RWPE2 (cell line): Measurements from ENCODE around the gene ELMO3.

ENCODE experiments used
- ATAC-seq: fragments of 200-7000 bp; cut with Tn5 transposase; 3 replicates; pipeline ENCODE4 v1.9.1; 2021; ENCODE audit warnings: low read depth
- DNase-seq: peaks from one replicate; pipeline ENCODE4 v3.0.0-alpha.2; 2020; ENCODE audit warnings: low spot score
- H3K27ac ChIP-seq: fragments of 450-650 bp; 2 replicates; pipeline ENCODE4 v1.5.1; 2017; ENCODE audit warnings: mild to moderate bottlenecking; ENCODE audit not compliant: poor library complexity, severe bottlenecking
- H3K27me3 ChIP-seq: fragments of 250-450 bp; sonication (Bioruptor Pico); 2 replicates; pipeline ENCODE4 v1.5.1; 2021; ENCODE audit warnings: mild to moderate bottlenecking, moderate library complexity; ENCODE audit not compliant: insufficient read depth, poor library complexity, severe bottlenecking
- H3K36me3 ChIP-seq: fragments of 250-450 bp; sonication (Bioruptor Pico); 2 replicates; pipeline ENCODE4 v1.5.1; 2020; ENCODE audit warnings: low read depth, mild to moderate bottlenecking, moderate library complexity
- H3K4me1 ChIP-seq: fragments of 250-450 bp; sonication (Bioruptor Pico); 2 replicates; pipeline ENCODE4 v1.5.1; 2021; ENCODE audit warnings: mild to moderate bottlenecking, moderate library complexity; ENCODE audit not compliant: insufficient read depth, poor library complexity, severe bottlenecking
- H3K4me3 ChIP-seq: fragments of 250-450 bp; sonication (Bioruptor Pico); 2 replicates; pipeline ENCODE4 v1.5.1; 2021; ENCODE audit warnings: mild to moderate bottlenecking, moderate library complexity; ENCODE audit not compliant: severe bottlenecking
- H3K9me3 ChIP-seq: fragments of 250-450 bp; sonication (Bioruptor Pico); 2 replicates; pipeline ENCODE4 v1.5.1; 2021; ENCODE audit warnings: mild to moderate bottlenecking, moderate library complexity; ENCODE audit not compliant: severe bottlenecking
- TF ChIP-seq, protein P1 (sequence below): fragments of 450-650 bp; IDR thresholded peaks from one replicate; pipeline ENCODE4 v1.5.1; 2017; ENCODE audit warnings: mild to moderate bottlenecking, moderate library complexity; ENCODE audit not compliant: poor library complexity, severe bottlenecking

Gene ELMO3

DNA sequence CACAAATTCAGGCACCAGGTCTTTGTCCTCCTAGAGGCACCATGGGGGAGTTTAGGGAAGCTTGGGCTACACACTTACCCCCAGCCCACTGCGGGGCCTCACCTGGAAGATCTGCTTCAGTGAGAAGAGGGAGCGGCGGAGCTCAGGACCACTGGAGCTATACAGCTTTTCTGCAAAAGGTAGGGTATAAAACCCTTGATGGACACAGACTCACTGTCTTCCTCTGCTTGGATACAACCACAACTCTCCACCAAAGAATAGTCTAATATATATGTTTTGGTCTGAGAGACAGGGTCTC lies 39.3 kb downstream of the ELMO3 start:
- Histone ChIP-seq H3K36me3 (peaks cover 77% of the 10 kb centered on the region), H3K9me3 (no peaks in the 10 kb centered on the region), H3K4me1 (peaks cover 32% of the 10 kb centered on the region), H3K4me3 (no peak overlapping the region), H3K27ac (no peak overlapping the region), H3K27me3 (no peaks in the 10 kb centered on the region)
- ATAC-seq = no peak
- TF ChIP-seq, protein P1, sequence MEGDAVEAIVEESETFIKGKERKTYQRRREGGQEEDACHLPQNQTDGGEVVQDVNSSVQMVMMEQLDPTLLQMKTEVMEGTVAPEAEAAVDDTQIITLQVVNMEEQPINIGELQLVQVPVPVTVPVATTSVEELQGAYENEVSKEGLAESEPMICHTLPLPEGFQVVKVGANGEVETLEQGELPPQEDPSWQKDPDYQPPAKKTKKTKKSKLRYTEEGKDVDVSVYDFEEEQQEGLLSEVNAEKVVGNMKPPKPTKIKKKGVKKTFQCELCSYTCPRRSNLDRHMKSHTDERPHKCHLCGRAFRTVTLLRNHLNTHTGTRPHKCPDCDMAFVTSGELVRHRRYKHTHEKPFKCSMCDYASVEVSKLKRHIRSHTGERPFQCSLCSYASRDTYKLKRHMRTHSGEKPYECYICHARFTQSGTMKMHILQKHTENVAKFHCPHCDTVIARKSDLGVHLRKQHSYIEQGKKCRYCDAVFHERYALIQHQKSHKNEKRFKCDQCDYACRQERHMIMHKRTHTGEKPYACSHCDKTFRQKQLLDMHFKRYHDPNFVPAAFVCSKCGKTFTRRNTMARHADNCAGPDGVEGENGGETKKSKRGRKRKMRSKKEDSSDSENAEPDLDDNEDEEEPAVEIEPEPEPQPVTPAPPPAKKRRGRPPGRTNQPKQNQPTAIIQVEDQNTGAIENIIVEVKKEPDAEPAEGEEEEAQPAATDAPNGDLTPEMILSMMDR = no peak
- DNase-seq = no peak

DNA sequence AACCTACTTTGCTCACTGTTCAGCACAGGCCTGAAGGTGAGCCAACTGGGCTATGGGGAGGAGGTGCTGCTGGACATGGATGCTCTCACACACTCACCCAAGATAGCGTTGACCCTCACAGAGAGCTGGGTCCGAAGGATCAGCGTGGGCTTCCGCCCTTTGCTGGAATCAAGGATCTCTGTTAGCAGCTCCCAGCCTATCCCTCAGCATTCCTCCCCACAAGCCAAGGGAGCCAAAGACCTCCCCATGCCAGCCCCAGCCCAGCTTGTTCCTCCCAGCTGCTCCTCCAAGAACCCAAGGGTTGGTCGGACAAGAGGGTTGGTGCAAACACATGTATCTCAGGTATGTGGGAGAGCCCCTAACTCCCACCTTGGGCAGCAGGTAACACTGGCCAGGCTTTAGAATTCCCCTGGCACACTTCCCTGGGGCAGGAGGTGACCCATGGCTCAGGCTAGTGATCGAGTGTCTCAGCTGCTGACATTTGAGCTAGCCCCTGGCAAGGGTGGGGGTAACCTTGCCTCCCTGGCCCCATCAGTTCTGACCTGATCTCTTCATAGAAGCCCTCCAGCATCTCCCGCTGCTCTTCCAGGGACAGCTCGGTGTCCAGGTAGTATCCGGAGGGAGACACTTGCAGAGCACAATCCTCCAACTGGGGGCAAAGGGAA lies 40.0 kb downstream of the ELMO3 start:
- Histone ChIP-seq H3K27me3 (no peaks in the 10 kb centered on the region), H3K4me3 (no peak overlapping the region), H3K27ac (no peak overlapping the region), H3K4me1 (peaks cover 40% of the 10 kb centered on the region), H3K9me3 (no peaks in the 10 kb centered on the region), H3K36me3 (peaks cover 72% of the 10 kb centered on the region)
- no peak for ATAC-seq
- DNase-seq = no peak
- TF ChIP-seq, protein P1 = no peak

DNA sequence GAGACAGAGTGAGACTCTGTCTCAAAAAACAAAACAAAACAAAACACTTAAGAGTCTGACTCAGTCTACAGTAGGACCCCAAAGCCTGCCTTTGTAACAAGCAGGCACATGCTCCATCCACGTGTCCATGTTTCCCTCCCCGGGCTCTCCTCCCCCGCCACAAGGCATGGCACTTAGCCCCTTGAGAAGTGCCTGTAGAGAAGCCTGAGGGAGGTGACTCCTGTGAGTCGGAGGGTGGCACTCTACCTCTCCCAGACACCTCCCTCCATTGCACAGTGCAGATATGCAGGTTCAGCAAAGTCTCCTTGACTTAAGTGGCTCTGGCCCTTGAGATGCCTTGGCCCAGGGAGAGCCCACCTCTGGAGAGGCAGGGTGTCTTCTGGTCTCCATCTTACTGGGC lies 41.6 kb downstream of the ELMO3 start:
- peaks cover 59% of the 10 kb centered on the region for H3K36me3 ChIP-seq
- ATAC-seq (no peak), DNase-seq (no peak)
- TF ChIP-seq, protein P1 = no peak
- H3K4me1 ChIP-seq = peaks cover 55% of the 10 kb centered on the region
- H3K27ac ChIP-seq = peak overlapping the region; percentile 92
- H3K4me3 ChIP-seq = no peak overlapping the region
- no peaks in the 10 kb centered on the region for H3K27me3 ChIP-seq
- no peaks in the 10 kb centered on the region for H3K9me3 ChIP-seq

DNA sequence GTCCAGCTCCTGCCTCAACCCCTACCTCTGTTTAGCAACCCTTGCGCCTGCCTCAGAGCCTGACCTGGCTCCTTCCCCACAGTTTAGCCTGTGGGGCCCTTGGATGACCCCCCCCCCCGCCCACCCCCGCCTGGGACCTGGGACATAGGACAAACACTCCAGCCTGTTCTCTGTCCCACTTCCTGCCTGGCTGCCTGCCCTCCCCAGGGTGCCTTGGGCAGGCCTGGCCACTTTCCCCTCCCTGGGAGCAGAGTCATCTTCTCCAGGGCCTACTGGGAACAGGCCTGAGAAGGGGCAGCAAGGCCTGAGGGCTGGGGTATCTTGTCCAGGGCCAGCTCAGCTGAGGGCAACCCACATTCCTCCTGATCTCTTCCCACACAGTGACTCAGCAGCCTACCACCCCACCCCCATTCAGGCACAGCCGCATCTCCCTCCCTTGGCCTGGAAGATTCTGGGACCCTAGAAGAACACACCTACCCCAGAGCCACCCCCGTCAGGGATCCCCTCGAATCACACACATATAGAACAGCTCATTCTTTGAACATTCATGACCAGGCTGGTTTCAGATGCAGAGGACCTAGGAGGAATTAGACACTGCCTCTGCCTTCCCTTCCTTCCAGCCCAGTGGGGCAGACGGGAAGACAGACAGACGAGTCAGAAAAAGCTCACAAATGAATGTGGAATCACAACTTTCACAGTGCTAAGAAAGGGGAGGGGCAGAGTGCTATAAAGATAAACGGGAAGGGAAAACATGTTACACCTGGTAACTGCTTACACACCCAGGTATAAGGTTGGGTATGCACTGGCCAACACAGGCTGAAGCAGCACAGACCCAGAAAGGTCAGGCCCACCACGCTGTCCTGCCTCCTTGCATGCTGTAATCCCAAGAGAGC lies 42.3 kb downstream of the ELMO3 start:
- peak overlapping the region; percentile 92 for H3K27ac ChIP-seq
- H3K36me3 ChIP-seq = peaks cover 51% of the 10 kb centered on the region
- DNase-seq (peak; percentile 87), ATAC-seq (peak; percentile 59)
- TF ChIP-seq, protein P1 = no peak
- peaks cover 59% of the 10 kb centered on the region for H3K4me1 ChIP-seq
- no peaks in the 10 kb centered on the region for H3K9me3 ChIP-seq
- no peak overlapping the region for H3K4me3 ChIP-seq
- no peaks in the 10 kb centered on the region for H3K27me3 ChIP-seq
